OCI-LY7 (cell line): ENCODE results near the gene NRAP. TPM values are rescaled to one million over a fixed set of nuclear protein-coding genes. Genes with fewer than 3 reads are reported as not detected.

Experiments
- BruUV-seq: library from RNA; stranded (reverse); fragments of 400-500 nt; replicated peaks from 2 replicates; lab custom pipeline; 2021; lab: Mats Ljungman, UMichigan
- CTCF ChIA-PET: fragments of 300-600 bp; sonication (Branson Sonifier 250); formaldehyde crosslinking; loops from one replicate; lab custom pipeline; 2022; ENCODE audit warnings: antibody characterized with exemption; ENCODE audit not compliant: unreplicated experiment; lab: Charles Lee
- POLR2A ChIA-PET: fragments of 300-600 bp; sonication (Branson Sonifier 250); formaldehyde crosslinking; loops from one replicate; lab custom pipeline; 2022; ENCODE audit warnings: antibody characterized with exemption; lab: Charles Lee
- DNase-seq: peaks from one replicate; pipeline ENCODE4 v3.0.0-alpha.2; 2015; ENCODE audit warnings: low spot score
- H2AFZ ChIP-seq: fragments of 200-600 bp; sonication (generic), shearing (Covaris generic); 2 replicates; pipeline ENCODE4 v1.6.1; 2014; ENCODE audit warnings: mild to moderate bottlenecking, antibody characterized with exemption, low read length, moderate library complexity
- H3K27ac ChIP-seq: fragments of 200-600 bp; sonication (generic); 2 replicates; pipeline ENCODE4 v1.5.1; 2014; ENCODE audit warnings: mixed run types, low read depth, mild to moderate bottlenecking, moderate library complexity, low read length, inconsistent platforms; ENCODE audit not compliant: poor library complexity, severe bottlenecking
- H3K36me3 ChIP-seq: fragments of 200-600 bp; sonication (generic); 2 replicates; pipeline ENCODE4 v1.6.1; 2014; ENCODE audit warnings: mild to moderate bottlenecking, antibody characterized with exemption, low read length, moderate library complexity, mixed read lengths; ENCODE audit not compliant: insufficient read depth
- H3K4me1 ChIP-seq: fragments of 200-600 bp; sonication (generic); 2 replicates; pipeline ENCODE4 v1.5.1; 2014; ENCODE audit warnings: mild to moderate bottlenecking, low read length; ENCODE audit not compliant: insufficient read depth, poor library complexity, severe bottlenecking
- H3K4me2 ChIP-seq: fragments of 200-600 bp; sonication (generic); 2 replicates; pipeline ENCODE4 v1.6.1; 2014; ENCODE audit warnings: mild to moderate bottlenecking, low read length
- H3K4me3 ChIP-seq: fragments of 200-600 bp; sonication (generic); 2 replicates; pipeline ENCODE4 v1.5.1; 2014; ENCODE audit warnings: mild to moderate bottlenecking, low read depth, low read length; ENCODE audit not compliant: poor library complexity, severe bottlenecking
- H3K79me2 ChIP-seq: fragments of 200-600 bp; sonication (generic); 2 replicates; pipeline ENCODE4 v1.6.1; 2016; ENCODE audit warnings: low read depth, mild to moderate bottlenecking, low read length, moderate library complexity, mixed read lengths; ENCODE audit not compliant: insufficient read depth
- H3K9me2 ChIP-seq: fragments of 200-600 bp; sonication (generic); 2 replicates; pipeline ENCODE4 v1.6.1; 2016; ENCODE audit warnings: mild to moderate bottlenecking, low read length, mixed read lengths; ENCODE audit not compliant: insufficient read depth
- H3K9me3 ChIP-seq: fragments of 200-600 bp; sonication (generic); 2 replicates; pipeline ENCODE4 v1.6.1; 2014; ENCODE audit warnings: mild to moderate bottlenecking, mixed run types, low read length, mixed read lengths
- H4K20me1 ChIP-seq: fragments of 200-600 bp; sonication (generic); 2 replicates; pipeline ENCODE4 v1.6.1; 2014; ENCODE audit warnings: mild to moderate bottlenecking, antibody characterized with exemption, low read length, moderate library complexity, mixed read lengths; ENCODE audit not compliant: insufficient read depth
- EZH2phosphoT487 ChIP-seq: fragments of 200-600 bp; sonication (generic); IDR thresholded peaks from 2 replicates; pipeline ENCODE4 v1.6.1; 2018; ENCODE audit warnings: low read depth, borderline replicate concordance, mild to moderate bottlenecking, mixed run types, antibody characterized with exemption, low read length, moderate library complexity, mixed read lengths
- intact Hi-C: fragments of 100-400 bp; cut with micrococcal nuclease; formaldehyde crosslinking; loops from one replicate; pipeline ENCODE4 v1.10.0; 2022; ENCODE audit not compliant: unreplicated experiment
- total RNA-seq, 2 experiments: library from RNA; depleted of rRNA in 1 of 2; stranded (reverse); fragments of >200 nt in 1 of 2; shearing (Covaris generic) in 1 of 2; gene quantifications; 2 replicates each; pipeline ENCODE4 v1.2.3, GENCODE V29; 2014 to 2022
- TF ChIP-seq, protein P1 (sequence below): fragments of 200-600 bp; sonication (generic); conservative IDR thresholded peaks from 2 replicates; pipeline ENCODE4 v1.5.1; 2014; ENCODE audit warnings: mild to moderate bottlenecking, antibody characterized with exemption, low read length, moderate library complexity, mixed read lengths

The NRAP gene
- total RNA-seq, 2 experiments from 2014 or later = not detected

DNA sequence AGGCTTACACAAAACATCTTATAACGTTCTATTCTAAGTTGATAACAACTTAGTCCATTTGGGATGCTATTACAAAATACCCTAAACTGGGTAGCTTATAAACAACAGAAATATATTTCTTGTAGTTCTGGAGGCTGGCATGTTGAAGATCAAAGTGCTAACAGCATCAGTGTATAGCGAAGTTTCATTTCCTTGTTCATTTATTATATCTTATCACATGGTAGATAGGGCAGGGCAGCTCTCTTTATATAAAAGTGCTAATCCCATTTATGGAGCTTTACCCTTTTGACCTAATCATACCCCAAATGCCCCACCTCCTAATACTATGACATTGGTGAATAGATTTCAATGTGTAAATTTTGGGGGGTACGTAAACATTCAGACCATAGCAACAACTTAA, 22.2 kb upstream of the NRAP start:
- peaks cover 13% of the 10 kb centered on the region; the same call in 1 of the 2 replicates for H3K79me2 ChIP-seq
- no peak for TF ChIP-seq EZH2phosphoT487
- TF ChIP-seq, protein P1, sequence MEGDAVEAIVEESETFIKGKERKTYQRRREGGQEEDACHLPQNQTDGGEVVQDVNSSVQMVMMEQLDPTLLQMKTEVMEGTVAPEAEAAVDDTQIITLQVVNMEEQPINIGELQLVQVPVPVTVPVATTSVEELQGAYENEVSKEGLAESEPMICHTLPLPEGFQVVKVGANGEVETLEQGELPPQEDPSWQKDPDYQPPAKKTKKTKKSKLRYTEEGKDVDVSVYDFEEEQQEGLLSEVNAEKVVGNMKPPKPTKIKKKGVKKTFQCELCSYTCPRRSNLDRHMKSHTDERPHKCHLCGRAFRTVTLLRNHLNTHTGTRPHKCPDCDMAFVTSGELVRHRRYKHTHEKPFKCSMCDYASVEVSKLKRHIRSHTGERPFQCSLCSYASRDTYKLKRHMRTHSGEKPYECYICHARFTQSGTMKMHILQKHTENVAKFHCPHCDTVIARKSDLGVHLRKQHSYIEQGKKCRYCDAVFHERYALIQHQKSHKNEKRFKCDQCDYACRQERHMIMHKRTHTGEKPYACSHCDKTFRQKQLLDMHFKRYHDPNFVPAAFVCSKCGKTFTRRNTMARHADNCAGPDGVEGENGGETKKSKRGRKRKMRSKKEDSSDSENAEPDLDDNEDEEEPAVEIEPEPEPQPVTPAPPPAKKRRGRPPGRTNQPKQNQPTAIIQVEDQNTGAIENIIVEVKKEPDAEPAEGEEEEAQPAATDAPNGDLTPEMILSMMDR = no peak
- H2AFZ ChIP-seq = no peak overlapping the region
- H3K4me3 ChIP-seq = no peak overlapping the region
- no peak for DNase-seq
- no peaks in the 10 kb centered on the region for H4K20me1 ChIP-seq
- POLR2A ChIA-PET = interaction anchor here (0.6 to 1.2 kb wide), 2 partner anchors 24 to 133 kb away, joined by 3 read pairs; no protein-coding TSS in a partner anchor
- peaks cover 35% of the 10 kb centered on the region; the same call in 1 of the 2 replicates for H3K9me3 ChIP-seq
- no peak overlapping the region for H3K4me2 ChIP-seq
- BruUV-seq = no TSS peak
- intact Hi-C loops = no loop called here
- H3K36me3 ChIP-seq = peaks cover 12% of the 10 kb centered on the region
- peaks cover 14% of the 10 kb centered on the region for H3K4me1 ChIP-seq
- CTCF ChIA-PET = no interaction called here
- H3K27ac ChIP-seq = no peak overlapping the region
- H3K9me2 ChIP-seq = no peaks in the 10 kb centered on the region

DNA sequence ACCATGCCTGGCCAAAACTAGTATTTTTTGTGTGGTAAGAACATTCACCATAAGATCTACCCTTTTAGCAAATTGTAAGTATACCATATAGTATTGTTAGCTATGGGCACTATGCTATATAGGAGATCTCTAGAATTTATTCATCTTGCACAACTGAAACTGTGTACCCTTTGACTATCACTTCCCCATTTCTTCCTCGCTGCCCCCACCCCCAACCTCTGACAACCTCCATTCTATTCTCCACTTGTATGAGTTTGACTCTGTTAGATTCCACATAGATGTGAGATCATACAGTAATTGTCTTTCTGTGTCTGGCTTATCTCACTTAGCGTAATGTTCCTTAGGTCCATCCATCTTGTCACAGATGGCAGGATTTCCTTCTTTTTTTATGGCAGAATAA, 19.5 kb upstream of the NRAP start:
- BruUV-seq = no TSS peak
- Histone ChIP-seq H3K9me2 (no peaks in the 10 kb centered on the region), H3K27ac (no peak overlapping the region), H3K9me3 (peaks cover 33% of the 10 kb centered on the region; the same call in 1 of the 2 replicates), H3K4me1 (peaks cover 20% of the 10 kb centered on the region), H3K36me3 (peaks cover 12% of the 10 kb centered on the region), H3K4me2 (no peak overlapping the region), H3K4me3 (no peak overlapping the region), H2AFZ (no peak overlapping the region), H3K79me2 (peaks cover 21% of the 10 kb centered on the region; the same call in 1 of the 2 replicates), H4K20me1 (no peaks in the 10 kb centered on the region)
- DNase-seq = no peak
- TF ChIP-seq, protein P1 = no peak
- no peak for TF ChIP-seq EZH2phosphoT487
- CTCF ChIA-PET = no interaction called here
- POLR2A ChIA-PET = interaction anchor here (1.0 kb wide), 1 partner anchor 360 kb away, joined by 3 read pairs; no protein-coding TSS in a partner anchor
- intact Hi-C loops = loop anchor here (5.0 kb wide), 1 partner anchor 174 kb away; no protein-coding TSS in a partner anchor
